NCI-H146 treated with DMSO at 0.1 percent for 48 hours (cell line): ENCODE data around the gene CRY1.

Source experiments
- DNase-seq: peaks from one replicate; lab custom pipeline; 2025; ENCODE audit not compliant: unreplicated experiment; lab: John Stamatoyannopoulos, UW

Gene CRY1

DNA sequence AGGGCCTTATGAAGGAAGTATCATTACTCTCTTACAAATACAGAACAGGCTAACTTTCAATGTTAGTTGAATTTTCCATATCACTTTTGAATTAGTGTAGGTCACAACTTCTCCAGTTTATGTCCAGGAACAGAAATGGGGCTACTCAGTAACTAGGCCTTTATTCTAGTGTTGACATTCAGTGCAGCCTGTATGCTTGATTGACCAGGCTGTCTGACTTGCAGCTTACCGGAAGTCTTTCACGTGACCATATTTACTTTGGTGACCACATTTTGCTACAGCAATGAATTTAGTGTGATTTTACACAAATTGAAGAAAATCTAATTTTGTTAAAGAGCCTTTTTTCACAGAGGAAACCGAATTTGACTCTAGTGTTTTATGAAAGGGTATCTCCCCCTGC lies 118.8 kb downstream of the CRY1 start:
- DNase-seq: peak; percentile 25

DNA sequence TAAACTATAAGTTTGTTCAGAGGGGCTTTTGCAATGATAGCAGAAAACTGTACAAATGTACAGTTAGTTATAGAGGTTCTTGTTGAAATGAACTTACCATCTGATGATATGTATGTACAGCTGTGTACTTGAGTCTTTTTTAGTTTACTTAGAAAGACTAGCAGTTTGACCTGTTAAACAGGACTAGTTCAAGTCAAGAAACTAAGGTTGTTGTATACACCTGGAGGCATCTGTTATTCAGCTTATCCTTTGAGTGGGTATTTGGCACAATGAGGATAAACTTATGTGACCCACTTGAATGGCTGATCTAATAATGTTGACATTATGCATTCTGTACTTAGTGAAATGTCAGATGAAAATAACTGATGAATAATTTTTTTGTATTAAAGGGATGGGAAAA lies 119.8 kb downstream of the CRY1 start:
- no peak for DNase-seq

DNA sequence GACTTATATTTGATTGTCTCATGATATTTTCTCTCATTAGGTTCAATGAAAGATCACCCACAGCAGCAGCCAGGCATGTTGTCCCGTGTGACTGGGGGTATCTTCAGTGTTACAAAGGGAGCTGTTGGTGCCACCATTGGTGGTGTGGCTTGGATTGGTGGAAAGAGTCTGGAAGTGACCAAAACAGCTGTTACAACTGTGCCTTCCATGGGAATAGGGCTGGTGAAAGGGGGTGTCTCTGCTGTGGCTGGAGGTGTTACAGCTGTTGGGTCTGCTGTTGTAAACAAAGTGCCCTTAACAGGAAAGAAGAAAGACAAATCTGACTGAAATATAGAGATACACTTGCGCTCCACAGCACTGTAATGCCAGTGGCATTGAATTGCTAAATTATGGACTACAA lies 122.3 kb downstream of the CRY1 start:
- no peak for DNase-seq

DNA sequence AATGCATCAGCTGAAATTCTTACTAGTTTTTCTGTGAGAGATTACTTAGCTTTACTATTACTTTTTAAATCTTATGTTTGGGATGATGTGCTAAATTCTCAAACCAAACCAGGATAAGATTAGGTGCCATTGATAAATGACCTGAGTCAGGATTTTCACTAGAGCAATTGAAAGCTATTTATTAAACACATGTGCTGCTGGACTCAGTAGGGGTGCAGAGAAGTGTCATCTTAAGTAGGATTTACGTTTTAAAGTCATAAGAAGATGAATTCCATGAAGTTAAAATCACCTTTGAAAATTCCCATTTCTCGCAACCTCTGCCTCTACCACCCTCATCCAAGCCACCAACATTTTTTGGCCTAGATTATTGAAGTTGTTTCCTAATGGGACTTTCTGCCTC lies 128.8 kb downstream of the CRY1 start:
- DNase-seq: no peak

DNA sequence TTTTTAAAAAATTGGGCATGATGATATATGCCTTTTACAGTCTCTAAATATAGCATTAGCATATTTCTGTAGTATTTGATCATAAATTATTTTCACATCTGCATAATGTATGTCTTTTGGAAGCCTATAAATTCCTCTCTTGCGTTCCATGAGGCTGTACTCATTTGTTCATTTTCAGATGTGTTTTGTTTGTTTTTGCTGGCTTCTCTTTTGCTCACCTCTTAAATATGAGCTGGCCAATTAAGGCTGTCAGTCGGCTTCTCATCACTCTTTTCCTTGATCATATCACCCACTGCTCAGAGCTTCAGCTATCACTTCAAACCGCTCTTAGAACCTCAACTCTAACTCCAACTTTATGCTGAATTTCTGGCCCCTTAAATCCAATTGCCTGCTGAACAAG lies 131.1 kb downstream of the CRY1 start:
- DNase-seq: no peak

DNA sequence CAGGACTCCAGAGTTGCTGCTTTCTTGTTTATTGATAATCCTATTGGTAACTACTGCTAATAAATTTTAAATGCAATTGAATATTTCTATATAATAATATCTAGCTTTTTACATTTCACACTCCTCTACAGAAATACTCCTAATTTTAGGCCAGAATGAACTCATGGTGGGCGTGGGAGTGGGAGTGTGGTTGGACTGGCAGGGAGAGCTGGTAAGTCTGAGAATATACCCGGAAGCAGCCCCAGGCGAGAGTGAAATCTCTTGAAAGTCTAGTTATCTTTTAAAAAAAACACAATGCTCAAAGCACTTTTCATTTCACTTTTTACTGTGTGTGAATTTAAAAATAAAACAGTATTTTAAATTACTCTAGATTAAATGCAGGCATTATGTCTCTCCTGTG lies 132.9 kb downstream of the CRY1 start:
- no peak for DNase-seq

DNA sequence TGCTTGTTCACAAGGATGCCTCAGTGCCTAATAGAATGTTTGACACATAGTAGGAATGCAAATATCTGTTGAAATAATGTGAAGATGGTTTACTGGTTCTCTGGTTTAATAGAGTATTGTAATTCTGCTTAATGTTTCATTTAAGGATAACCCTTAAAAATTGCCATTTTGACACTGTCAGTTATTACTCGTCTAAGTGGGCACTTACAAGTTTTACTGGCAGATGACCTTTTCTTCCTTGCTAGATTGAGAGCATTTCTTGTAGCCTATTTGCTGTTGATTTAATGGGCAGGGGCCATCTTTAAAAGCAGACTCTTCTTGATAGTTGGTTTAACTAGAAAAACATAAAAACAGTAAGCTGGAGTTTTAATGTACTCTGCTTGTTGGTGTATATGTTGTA lies 135.8 kb downstream of the CRY1 start:
- peak; percentile 2 for DNase-seq

DNA sequence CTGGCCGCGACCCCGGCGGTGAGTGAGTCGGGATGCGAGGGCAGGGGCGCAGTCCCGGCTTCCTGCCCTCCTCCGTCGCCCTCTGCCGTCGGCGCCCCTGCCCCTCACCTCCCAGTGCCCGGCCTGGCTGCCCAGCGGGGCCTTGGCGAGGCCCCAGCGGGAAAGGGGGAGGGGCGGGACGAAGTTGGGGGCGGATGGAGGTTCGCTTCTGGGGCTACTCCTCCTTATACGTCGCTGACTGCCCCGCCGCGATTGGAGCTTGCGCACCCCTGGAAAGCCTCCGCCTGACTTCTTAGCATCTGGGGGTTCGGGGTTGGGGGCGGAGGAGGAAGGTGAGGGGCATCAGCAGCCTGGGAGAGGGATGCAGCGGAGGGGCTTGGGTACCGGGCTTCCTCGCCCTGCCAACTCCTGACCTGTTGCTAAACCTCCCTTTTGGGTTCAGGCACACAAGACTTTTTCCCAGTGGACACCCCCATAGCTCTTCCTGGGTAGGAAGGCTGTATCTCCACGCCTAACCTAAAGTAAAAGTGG lies 137.2 kb downstream of the CRY1 start:
- no peak for DNase-seq

DNA sequence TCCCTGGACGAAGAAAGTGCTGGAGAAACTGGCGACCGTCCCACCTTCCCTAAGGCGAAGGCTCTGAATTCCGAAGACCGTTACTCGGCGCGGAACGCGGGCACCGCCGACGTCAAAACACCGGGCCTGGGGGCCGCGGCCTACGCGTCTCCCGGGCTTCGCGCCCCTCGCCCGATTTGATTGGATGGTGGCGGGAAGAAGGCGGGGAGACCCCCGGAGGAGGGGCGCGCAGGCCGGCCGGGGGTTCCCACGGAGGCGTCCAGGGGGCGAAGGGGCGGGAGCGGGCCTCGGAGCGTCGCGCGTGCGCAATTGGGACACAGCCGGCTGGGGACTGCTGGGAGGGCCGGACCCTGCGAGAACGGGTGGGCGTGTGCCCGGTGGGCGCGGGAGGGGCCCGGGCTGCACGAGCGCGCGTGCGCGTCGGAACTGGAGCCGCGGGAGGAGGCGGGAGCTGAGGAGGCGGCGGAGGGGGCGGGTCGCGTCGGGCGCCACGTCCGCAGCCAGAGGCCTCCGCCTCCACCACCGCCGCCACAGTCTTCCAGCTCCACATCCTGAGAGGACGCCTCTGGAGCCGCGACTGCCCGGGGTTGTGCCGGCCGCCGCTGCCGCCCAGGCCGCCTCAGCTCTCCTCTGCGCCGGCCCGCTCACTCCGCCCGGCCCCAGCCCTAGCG lies 137.8 kb downstream of the CRY1 start, which contains the start of gene TMEM263:
Gene TMEM263 (plus strand): TSS at position 531 of the 671 bp plus-strand sequence. CDS start 11,210 bp downstream, outside the sequence.
- peak; percentile 88 for DNase-seq

DNA sequence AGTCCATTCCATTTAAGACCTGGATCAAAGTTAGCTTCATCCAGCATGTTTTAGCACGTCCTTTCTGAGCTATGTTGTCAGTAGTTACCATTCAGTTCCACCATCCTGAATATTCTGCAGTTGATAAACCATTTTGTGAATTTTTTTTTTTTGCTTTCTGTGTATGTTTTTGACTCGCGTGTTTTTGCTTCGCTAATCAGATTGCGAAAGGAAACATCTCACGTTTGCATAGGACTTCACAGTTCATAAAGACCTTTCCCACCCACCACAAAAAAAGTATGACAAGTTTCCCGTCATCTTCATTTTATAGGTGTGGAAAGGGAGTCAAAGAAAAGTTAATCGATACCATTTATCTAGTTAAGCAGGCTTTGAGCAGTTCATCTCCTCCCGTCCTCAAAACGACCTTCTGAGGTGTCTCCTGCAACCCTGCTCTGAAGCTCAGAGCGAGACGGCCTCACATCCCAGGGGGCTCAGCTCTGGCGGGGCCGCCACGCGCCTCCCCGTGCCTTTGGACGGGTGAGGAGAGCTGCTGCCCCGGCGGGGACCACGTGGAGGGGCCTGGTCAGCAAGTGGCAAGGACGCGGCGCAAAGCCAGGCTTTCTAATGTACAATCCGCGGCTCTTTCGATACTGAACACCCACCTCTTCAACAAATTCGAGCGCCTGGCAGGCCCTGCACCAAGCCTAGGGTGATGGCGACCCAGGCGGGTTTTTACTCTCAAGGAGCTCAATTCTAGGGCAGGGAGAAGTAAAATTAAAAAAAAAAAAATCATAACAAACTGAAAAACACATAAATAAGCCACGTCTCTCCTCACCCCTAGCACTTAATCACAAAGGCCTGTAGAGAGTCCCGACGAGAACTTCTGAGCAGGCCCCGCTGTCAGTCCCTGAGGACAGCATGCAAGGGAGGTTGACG lies 138.6 kb downstream of the CRY1 start:
- DNase-seq: no peak

DNA sequence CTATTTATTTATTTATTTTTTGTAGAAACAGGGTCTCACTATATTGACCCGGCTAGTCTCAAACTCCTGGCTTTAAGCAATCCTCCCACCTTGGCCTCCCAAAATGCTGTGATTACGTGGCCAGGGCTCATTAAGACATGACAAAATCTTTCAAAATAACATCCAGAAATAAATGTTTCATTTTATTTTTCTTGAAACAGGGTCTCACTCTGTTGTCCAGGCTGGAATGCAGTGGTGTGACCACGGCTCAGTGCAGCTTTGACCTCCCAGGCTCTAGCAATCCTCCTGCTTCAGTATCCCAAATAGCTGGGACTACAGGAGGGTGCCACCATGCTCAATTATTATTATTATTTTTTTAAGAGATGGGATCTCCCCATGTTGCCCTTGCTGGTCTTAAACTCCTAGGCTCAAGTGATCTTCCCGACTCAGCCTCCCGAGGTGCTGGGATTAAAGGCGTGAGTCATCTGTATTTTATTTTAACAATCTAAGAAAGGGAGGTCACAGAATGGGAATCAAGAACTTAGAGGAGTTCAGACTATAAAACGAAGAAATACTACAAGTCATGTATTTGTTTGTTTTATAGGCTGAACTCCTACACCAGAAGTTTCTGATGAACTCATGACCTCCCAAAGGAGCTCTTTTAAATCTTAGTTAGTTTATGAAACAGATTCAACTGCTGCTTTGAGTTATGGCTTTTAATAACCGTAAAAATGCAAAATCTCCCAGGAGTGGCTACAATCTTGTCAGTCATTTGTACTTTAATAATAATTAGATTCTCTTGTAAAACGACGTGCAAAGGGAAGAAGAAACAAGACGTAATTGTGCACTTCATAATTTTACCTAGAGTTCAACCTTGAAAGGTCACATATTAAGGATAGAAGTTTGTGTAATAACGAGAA lies 139.7 kb downstream of the CRY1 start:
- no peak for DNase-seq

DNA sequence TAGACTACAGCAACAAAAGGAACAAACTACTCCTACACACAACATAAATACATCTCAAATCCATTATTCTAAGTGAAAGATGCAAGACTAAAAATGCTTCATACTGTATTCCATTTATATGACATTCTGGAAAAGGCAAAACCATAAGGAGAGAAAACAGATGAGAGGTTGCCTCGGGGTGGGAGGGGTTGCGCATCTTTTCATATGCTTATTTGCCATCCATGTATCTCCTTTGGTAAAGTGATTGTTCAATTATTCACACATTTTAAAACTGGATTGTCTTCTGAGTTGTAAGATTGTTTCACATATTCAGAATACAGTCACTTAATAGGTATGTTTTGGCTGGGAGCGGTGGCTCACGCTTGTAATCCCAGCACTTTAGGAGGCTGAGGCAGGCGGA lies 142.8 kb downstream of the CRY1 start:
- DNase-seq: no peak

DNA sequence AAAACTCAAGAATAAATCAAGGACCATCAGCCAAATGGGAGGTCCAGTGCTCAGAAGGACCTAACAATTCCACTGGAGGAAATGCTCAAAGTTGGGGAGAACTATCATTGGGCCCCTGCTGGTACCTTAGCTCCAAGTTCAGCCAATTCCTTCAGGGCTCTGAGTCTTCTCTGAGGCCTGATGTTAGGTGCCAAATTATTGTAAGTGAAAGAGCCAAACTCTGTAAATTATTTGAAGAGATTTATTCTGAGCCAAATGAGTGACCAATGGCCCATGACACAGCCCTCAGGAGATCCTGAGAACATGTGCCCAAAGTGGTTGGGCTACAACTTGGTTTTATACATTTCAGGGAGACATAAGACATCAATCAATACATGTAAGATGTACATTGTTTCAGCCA lies 145.9 kb downstream of the CRY1 start:
- DNase-seq: no peak

DNA sequence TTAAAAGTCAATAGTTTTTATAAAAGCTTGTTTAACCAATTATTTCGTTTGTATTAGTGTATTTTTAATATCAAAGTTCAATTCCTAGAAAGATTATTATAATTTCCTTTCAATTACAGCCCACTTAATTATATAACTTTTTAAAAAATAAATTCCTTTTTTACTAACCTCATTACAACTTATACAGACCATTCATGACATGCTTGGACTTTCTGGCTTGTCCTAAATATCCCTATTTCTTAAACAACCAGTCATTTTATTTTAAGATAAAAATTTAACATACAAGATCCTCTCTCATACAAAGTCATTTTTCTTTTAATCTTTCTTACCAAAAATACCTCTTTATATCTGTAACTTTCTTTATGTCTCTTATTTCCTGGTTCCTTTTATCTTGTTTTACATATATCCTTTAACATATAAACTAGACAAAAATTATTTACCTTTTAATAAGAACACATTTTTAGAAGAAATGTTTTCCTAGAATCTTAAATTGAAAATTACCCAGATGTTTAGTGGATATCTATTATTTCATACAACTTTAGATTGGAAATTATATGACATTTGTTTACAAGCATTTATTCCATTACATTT lies 148.0 kb downstream of the CRY1 start:
- DNase-seq: no peak

DNA sequence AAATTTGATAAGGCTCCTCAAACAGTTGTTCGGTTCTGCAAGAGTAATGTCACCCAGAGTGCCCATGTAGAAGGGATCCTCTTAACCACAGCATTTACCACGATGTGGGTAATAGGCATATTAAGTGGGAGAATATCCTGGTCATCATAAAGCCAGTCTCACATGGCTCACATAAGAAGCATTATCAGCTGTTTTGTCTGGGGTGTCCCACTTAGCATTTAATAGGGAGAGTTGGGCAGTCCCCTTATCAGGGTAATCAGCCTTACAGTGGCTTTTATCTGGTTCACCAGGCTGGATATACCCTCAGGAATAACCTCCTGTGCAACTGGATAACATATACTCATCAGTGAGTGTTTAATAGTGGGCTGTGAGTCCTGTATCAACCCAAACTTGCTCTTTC lies 150.6 kb downstream of the CRY1 start:
- DNase-seq: no peak

DNA sequence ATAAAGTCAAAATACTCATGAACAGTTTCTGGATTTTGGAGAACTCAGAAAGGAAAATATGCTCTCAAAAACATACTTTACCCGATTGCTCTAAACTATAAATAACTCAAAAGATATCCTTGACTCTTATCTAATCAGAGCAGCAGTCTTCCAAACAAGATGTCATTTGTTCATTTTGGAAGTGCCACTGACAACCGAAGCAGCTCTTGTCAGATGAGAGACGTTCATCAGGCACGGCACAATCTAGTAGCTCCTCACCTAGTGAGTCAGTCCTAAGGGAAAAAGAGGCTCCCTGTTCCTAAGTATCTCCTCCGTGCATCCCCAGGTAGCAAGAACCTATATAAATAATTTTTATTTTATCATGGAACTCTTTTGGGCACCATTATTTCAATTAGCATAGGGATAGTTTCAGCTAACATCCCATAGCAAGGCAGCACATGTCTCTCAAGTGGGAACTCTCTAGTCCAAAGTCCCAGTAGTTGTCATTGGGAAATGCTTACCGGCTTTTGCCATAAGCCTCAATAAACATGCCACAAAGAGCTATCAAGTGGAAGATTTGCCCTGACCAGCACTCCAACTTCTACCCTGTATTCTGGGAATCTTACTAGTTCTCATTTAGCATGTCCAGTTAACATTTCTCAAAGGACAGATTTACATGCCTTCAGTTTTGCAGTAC lies 151.7 kb downstream of the CRY1 start:
- DNase-seq: no peak
